IgD-negative memory B cell (primary cell): ENCODE measurements around the gene ZDBF2. TPM values are rescaled to one million over a fixed set of nuclear protein-coding genes. Genes with fewer than 3 reads are reported as not detected.

ENCODE experiments used
- polyA plus RNA-seq: library from polyadenylated mRNA; unstranded; fragments of 300-500 nt; fragmentation: Illumina TruSeq; gene quantifications from one replicate; pipeline ENCODE4 v1.2.3, GENCODE V29; 2021

The ZDBF2 gene
- polyA plus RNA-seq, 1 donor from 2014 or later: 4.9 TPM

Other genes with a start within 250 kb of the ZDBF2 start
- gene INO80D, start 188.5 kb upstream of the ZDBF2 start, polyA plus RNA-seq: 12.0 TPM
- 24.3 TPM for gene NDUFS1, start 115.2 kb upstream of the ZDBF2 start, polyA plus RNA-seq
- gene EEF1B2, start 114.8 kb upstream of the ZDBF2 start, polyA plus RNA-seq: 1,100 TPM
- gene ADAM23, start 168.9 kb downstream of the ZDBF2 start, polyA plus RNA-seq: not detected